ENCODE measurements around the gene POP4.
"Not testable (repeated sequence)": the region's sequence is repeated elsewhere in the genome, so short reads cannot be mapped to it uniquely, and the experiment has no call there.

POP4 gene

GRCh38 chr19:29612121-29612520 lies 6.0 kb downstream of the POP4 start:
- no peak for DNase-seq

- no peak for DNase-seq
Observed at GRCh38 chr19:29612801-29613595, 6.9 kb downstream of the POP4 start.

- DNase-seq = no peak
Observed at GRCh38 chr19:29614046-29614445, 8.0 kb downstream of the POP4 start.

GRCh38 chr19:29614780-29615179 lies 8.7 kb downstream of the POP4 start:
- no peak for DNase-seq

GRCh38 chr19:29615891-29616425 lies 9.9 kb downstream of the POP4 start:
- DNase-seq = no peak

GRCh38 chr19:29616541-29616940 lies 10.5 kb downstream of the POP4 start:
- DNase-seq = no peak

- DNase-seq = no peak
Observed at GRCh38 chr19:29617366-29618266, 11.5 kb downstream of the POP4 start.

- no peak for DNase-seq
Observed at GRCh38 chr19:29618434-29618833, 12.4 kb downstream of the POP4 start.

- DNase-seq = no peak
Observed at GRCh38 chr19:29618871-29619270, 12.8 kb downstream of the POP4 start.

- peak in 1 of 4 experiments; percentile 9 for DNase-seq
Observed at GRCh38 chr19:29620931-29621351, 14.9 kb downstream of the POP4 start.

GRCh38 chr19:29622166-29623070 lies 16.3 kb downstream of the POP4 start:
- peak in 1 of 4 experiments; percentile 34 for DNase-seq

GRCh38 chr19:29623726-29624488 lies 17.8 kb downstream of the POP4 start:
- DNase-seq = no peak

GRCh38 chr19:29624489-29625185 lies 18.6 kb downstream of the POP4 start:
- no peak for DNase-seq

GRCh38 chr19:29625186-29625651 lies 19.1 kb downstream of the POP4 start:
- no peak for DNase-seq

- no peak for DNase-seq
Observed at GRCh38 chr19:29626386-29626785, 20.3 kb downstream of the POP4 start.

- not testable (repeated sequence) for DNase-seq
Observed at GRCh38 chr19:29626832-29627231, 20.7 kb downstream of the POP4 start.

- no peak for DNase-seq
Observed at GRCh38 chr19:29628661-29629385, 22.7 kb downstream of the POP4 start.

GRCh38 chr19:29629836-29630534 lies 23.9 kb downstream of the POP4 start:
- no peak for DNase-seq

- DNase-seq = no peak
Observed at GRCh38 chr19:29630655-29631054, 24.6 kb downstream of the POP4 start.
